Fibroblast of peridontal ligament (primary cell): ENCODE measurements around the gene TRMT44.
A peak's percentile ranks its signal among the peaks of the same experiment; 100 is the strongest.
"Not testable (repeated sequence)": the region's sequence is repeated elsewhere in the genome, so short reads cannot be mapped to it uniquely, and the experiment has no call there.

Experiments used
- DNase-seq: peaks from one replicate; pipeline ENCODE4 v3.0.0-alpha.2; 2010; ENCODE audit errors: extremely low read depth

Gene TRMT44

GRCh38 chr4:8494983-8495548 is 54.5 kb downstream of the TRMT44 start:
- DNase-seq, result no peak

- no peak for DNase-seq
Measured at GRCh38 chr4:8495803-8496202, 55.2 kb downstream of the TRMT44 start.

- no peak for DNase-seq
Measured at GRCh38 chr4:8497762-8498161, 57.2 kb downstream of the TRMT44 start.

GRCh38 chr4:8500966-8501365 is 60.4 kb downstream of the TRMT44 start:
- DNase-seq, result no peak

GRCh38 chr4:8501781-8502180 is 61.2 kb downstream of the TRMT44 start:
- no peak for DNase-seq

- no peak for DNase-seq
Measured at GRCh38 chr4:8502371-8502770, 61.8 kb downstream of the TRMT44 start.

GRCh38 chr4:8502836-8503585 is 62.4 kb downstream of the TRMT44 start:
- no peak for DNase-seq

- DNase-seq, result no peak
Measured at GRCh38 chr4:8503801-8504200, 63.2 kb downstream of the TRMT44 start.

- no peak for DNase-seq
Measured at GRCh38 chr4:8504279-8505007, 63.9 kb downstream of the TRMT44 start.

- no peak for DNase-seq
Measured at GRCh38 chr4:8505229-8505628, 64.7 kb downstream of the TRMT44 start.

- DNase-seq, result no peak
Measured at GRCh38 chr4:8506006-8506372, 65.4 kb downstream of the TRMT44 start.

GRCh38 chr4:8506373-8507195 is 66.0 kb downstream of the TRMT44 start:
- peak; percentile 50 for DNase-seq

GRCh38 chr4:8507196-8507570 is 66.6 kb downstream of the TRMT44 start:
- DNase-seq, result peak; percentile 45

- DNase-seq, result no peak
Measured at GRCh38 chr4:8507624-8508023, 67.0 kb downstream of the TRMT44 start.

GRCh38 chr4:8508266-8508665 is 67.7 kb downstream of the TRMT44 start:
- no peak for DNase-seq

GRCh38 chr4:8508740-8509139 is 68.2 kb downstream of the TRMT44 start:
- DNase-seq, result no peak

- no peak for DNase-seq
Measured at GRCh38 chr4:8509311-8509950, 68.9 kb downstream of the TRMT44 start.

GRCh38 chr4:8510191-8510590 is 69.6 kb downstream of the TRMT44 start:
- DNase-seq, result no peak

GRCh38 chr4:8510611-8511285 is 70.2 kb downstream of the TRMT44 start:
- no peak for DNase-seq

GRCh38 chr4:8512510-8512909 is 71.9 kb downstream of the TRMT44 start:
- no peak for DNase-seq

GRCh38 chr4:8513080-8513479 is 72.5 kb downstream of the TRMT44 start:
- not testable (repeated sequence) for DNase-seq
